ENCODE results near the gene GBP6.

The GBP6 gene, protein sequence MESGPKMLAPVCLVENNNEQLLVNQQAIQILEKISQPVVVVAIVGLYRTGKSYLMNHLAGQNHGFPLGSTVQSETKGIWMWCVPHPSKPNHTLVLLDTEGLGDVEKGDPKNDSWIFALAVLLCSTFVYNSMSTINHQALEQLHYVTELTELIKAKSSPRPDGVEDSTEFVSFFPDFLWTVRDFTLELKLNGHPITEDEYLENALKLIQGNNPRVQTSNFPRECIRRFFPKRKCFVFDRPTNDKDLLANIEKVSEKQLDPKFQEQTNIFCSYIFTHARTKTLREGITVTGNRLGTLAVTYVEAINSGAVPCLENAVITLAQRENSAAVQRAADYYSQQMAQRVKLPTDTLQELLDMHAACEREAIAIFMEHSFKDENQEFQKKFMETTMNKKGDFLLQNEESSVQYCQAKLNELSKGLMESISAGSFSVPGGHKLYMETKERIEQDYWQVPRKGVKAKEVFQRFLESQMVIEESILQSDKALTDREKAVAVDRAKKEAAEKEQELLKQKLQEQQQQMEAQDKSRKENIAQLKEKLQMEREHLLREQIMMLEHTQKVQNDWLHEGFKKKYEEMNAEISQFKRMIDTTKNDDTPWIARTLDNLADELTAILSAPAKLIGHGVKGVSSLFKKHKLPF

DNA sequence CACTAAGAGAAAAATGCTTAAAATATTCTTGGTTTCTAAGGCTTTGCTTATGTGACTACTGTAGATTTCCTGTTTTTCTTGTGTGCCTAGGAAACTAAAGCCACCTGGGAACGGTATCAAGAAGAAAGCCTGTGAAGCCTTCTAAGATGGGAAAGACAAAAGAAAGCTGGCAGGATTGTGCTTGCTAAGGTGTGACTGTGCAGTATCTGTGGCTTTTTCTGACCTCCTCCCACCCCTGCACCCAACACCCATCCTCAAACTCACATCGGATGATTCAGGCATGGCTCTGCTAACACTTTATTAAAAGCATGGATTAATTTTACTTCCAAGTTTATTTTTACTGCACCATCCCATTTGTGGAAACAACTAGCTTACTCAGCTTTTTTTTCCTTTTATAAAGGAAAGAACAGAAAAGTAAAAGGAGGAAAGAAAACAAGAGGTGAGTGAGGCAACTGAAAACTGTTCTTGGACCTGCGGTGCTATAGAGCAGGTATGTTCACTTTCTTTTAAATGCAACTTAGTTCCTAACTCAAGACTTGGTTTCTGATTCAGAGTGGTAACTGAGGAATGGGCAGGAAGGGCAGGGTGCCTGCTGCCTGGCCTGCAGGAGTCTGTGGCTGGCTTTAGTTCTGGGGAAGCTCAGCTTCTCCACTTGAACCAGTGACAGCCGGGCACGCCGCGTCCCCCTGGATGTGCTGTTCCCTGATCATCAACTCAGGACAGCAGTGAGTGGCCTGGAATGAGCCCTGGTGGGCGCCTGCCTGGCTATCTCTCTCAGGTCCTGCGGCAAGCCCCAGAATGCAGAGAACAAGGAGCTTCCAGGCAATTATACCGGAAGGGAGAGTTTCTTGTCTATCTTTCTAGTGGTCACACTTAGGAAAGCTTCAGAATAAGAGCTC lies at the start of gene GBP6:
TSS of gene GBP6 (plus strand) at position 422 of the 899 bp plus-strand sequence. CDS start 4,493 bp downstream, outside the sequence.
- no peak for TF ChIP-seq CTCF (IDR thresholded peaks at IDR 0.05; ENCODE audit: low read depth, low read length, missing control alignments)
- H3K4me3 ChIP-seq (ENCODE audit: low read depth, low read length), result no peak within 1 kb of the TSS
- in situ Hi-C loops (cut with HindIII; ENCODE audit: low sequenced_read_pairs), result no loop called here
- DNase-seq (ENCODE audit: low read depth), result no peak

GRCh38 chr1:89322402-89322801 lies 41.5 kb upstream of the GBP6 start:
- no peak overlapping the region for H3K4me3 ChIP-seq (ENCODE audit: low read depth, low read length)
- in situ Hi-C loops (cut with HindIII; ENCODE audit: low sequenced_read_pairs), result no loop called here
- DNase-seq (ENCODE audit: low read depth), result no peak
- no peak for TF ChIP-seq CTCF (IDR thresholded peaks at IDR 0.05; ENCODE audit: low read depth, low read length, missing control alignments)

DNA sequence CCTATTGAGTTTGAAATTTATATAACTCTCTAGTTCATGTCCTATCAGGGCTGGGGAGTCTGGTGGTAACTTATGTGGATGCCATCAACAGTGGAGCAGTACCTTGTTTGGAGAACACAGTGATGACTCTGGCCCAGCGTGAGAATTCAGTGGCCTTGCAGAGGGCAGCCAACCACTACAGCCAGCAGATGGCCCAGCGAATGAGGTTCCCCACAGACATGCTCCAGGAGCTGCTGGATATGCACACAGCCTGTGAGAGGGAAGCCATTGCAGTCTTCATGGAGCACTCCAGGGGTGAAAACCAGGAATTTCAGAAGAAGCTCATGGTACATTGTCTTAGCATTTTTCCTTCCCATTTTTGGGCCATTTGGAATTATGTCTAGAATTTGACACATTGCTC lies 32.0 kb upstream of the GBP6 start:
- in situ Hi-C loops (cut with HindIII; ENCODE audit: low sequenced_read_pairs), result no loop called here

DNA sequence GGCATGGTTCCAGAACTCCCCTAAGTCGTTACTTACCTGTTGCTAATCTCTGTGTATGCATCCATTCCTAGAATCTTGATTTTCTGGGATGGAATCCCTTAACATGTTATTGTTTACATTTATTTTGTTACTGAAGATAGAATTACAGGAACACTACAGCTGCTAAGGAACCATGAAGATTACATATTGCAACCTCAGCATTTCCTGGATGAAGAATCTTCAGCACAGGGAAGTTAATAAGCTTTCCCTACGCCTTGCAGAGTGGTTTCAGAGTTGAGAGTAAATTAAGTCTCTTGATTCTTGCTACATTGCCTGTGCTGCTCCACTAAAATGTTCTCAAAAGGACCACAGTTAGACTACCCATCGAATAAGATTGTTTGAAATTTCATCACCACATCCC lies 31.4 kb upstream of the GBP6 start:
- no peak for TF ChIP-seq CTCF (IDR thresholded peaks at IDR 0.05; ENCODE audit: low read depth, low read length, missing control alignments)
- no peak for DNase-seq (ENCODE audit: low read depth)
- no peak overlapping the region for H3K4me3 ChIP-seq (ENCODE audit: low read depth, low read length)
- in situ Hi-C loops (cut with HindIII; ENCODE audit: low sequenced_read_pairs), result no loop called here

More for the DNA sequence above, 32.0 kb upstream of the GBP6 start:
- no peak for DNase-seq (ENCODE audit: low read depth)
- no peak for TF ChIP-seq CTCF (IDR thresholded peaks at IDR 0.05; ENCODE audit: low read depth, low read length, missing control alignments)
- no peak overlapping the region for H3K4me3 ChIP-seq (ENCODE audit: low read depth, low read length)

GRCh38 chr1:89335486-89335885 lies 28.4 kb upstream of the GBP6 start:
- TF ChIP-seq CTCF (IDR thresholded peaks at IDR 0.05; ENCODE audit: low read depth, low read length, missing control alignments), result no peak
- no peak overlapping the region for H3K4me3 ChIP-seq (ENCODE audit: low read depth, low read length)
- DNase-seq (ENCODE audit: low read depth), result no peak
- in situ Hi-C loops (cut with HindIII; ENCODE audit: low sequenced_read_pairs), result no loop called here

DNA sequence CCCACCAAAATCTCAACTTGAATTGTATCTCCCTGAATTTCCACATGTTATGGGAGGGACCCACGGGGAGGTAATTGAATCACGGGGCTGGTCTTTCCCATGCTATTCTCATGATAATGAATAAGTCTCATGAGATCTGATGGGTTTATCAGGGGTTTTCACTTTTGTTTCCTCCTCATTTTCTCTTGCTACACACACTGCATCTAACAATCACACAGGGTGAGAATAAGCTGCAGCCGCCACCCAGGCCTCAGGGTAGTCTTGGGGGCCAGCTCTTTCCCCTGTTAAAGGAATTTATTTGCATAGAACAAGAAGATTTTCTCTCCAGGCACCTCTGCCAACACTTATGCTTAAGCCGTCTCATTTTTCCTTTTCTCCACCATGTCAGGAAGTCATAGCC lies 26.0 kb upstream of the GBP6 start:
- in situ Hi-C loops (cut with HindIII; ENCODE audit: low sequenced_read_pairs), result no loop called here
- DNase-seq (ENCODE audit: low read depth), result no peak
- TF ChIP-seq CTCF (IDR thresholded peaks at IDR 0.05; ENCODE audit: low read depth, low read length, missing control alignments), result no peak
- H3K4me3 ChIP-seq (ENCODE audit: low read depth, low read length), result no peak overlapping the region

All from astrocyte of the cerebellum (primary cell).